GM12892 (cell line): ENCODE results near the gene FHL2.
"Not testable (repeated sequence)": the region's sequence is repeated elsewhere in the genome, so short reads cannot be mapped to it uniquely, and the experiment has no call there.

ENCODE experiments used
- DNase-seq: peaks from one replicate; pipeline ENCODE4 v3.0.0; 2011; ENCODE audit not compliant: insufficient read length
- FAIRE-seq: peaks from 2 replicates; lab custom pipeline; 2011; peaks lifted over from hg19 to GRCh38; lab: Jason Lieb, UNC
- POLR2A ChIP-seq: IDR thresholded peaks from 2 replicates; pipeline ENCODE4 v1.6.1; 2011; ENCODE audit warnings: low read depth, low read length, control low read depth
- POLR2AphosphoS5 ChIP-seq: IDR thresholded peaks from 2 replicates; pipeline ENCODE4 v1.6.1; 2011; ENCODE audit warnings: low read depth, low read length, control low read depth
- TAF1 ChIP-seq: IDR thresholded peaks from 2 replicates; pipeline ENCODE4 v1.6.1; 2011; ENCODE audit warnings: low read depth, mild to moderate bottlenecking, control low read depth, low read length, borderline replicate concordance

The FHL2 gene

DNA sequence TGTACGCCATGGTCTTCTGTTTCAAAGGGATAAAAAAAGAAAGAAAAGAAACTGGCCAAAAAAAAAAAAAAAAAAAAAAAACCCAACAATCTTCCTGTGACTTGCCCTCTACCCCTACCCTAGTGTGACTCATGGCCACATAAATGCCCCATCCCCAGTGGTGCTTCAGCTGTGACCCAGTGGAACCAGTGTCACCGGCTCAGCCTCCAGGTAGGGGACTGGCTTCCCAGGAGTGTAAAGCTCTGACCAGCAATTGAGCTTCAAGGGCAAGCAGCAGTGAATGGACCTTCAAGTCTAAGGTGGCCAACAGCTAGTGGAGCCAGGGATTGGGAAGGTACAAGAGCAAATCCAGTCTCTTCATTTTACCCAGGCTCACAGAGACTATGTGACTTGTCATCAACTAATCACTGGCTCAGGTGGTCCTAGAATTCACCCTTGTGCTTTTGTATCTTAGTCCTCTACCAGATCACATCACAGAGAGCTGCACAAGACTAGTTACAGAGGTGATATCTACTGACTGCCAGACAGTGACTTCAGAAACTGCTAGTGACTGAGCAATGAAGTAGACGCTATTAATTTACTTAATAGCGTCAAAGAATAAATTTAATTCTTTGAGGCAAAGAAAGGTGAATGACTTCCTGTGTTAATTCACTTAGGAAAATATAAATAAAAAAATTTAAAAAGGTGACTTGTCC, 68.0 kb downstream of the FHL2 start:
- no peak for TF ChIP-seq POLR2AphosphoS5
- no peak for TF ChIP-seq TAF1
- FAIRE-seq: peak; percentile 73
- DNase-seq: no peak

GRCh38 chr2:105329561-105330495, 69.0 kb downstream of the FHL2 start, which contains the start of gene TGFBRAP1:
TSS of gene TGFBRAP1 (minus strand) at chr2:105329735. CDS start at chr2:105308301, 21,434 bp downstream.
- FAIRE-seq (no peak), DNase-seq (peak; percentile 50)
- TF ChIP-seq POLR2A: peak; percentile 70; the same call in 1 of the 2 replicates
- no peak; the same call in 1 of the 2 replicates for TF ChIP-seq POLR2AphosphoS5
- no peak for TF ChIP-seq TAF1

GRCh38 chr2:105329197-105329554, 69.7 kb downstream of the FHL2 start:
- peak; percentile 71 for FAIRE-seq
- TF ChIP-seq TAF1: no peak
- no peak for TF ChIP-seq POLR2AphosphoS5
- TF ChIP-seq POLR2A: no peak
- no peak for DNase-seq

DNA sequence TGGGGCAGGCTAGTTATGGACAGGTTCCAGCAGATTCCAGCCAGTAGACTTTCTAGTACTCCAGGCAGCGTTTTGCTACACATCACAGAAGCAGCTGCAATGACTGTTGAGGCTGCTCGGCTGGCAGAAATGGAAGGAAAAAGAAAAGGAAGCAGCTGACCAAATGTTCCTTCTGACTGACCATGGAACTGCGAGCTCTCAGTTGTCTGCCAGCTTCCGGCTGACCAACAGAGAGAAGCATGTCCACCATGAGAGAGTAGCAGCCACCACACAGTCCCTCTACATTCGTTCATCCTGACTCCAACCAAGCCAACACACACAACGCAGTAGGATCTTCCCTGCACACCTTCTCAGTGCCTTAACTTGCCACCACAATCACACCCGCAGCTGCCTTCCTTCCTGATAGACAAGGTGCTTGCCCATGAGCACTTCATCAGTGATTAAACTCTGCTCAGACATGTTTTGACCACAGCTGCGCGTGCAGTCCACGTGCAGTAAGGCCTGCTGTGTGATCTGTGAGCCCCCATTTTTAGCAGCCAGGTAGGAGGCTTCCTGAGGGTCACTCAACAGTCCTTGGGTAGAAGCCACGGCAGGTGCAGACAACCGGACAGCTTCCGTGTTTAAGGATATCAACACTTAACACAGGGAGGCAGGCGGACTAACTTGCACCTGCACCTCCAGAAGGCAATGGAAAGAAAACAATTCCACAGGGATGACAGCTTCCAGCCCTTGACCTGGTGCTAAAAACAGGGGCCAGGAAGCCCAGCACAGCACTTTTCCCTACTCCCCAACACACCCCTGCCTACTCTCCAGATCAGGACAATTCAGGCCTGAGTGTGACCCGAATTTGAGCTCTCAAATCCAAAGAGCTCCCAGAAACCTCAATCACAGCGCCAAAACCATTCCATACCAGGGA, 70.3 kb downstream of the FHL2 start:
- no peak for DNase-seq
- peak; percentile 14 for FAIRE-seq
- TF ChIP-seq POLR2AphosphoS5: peak; percentile 32; the same call in 1 of the 2 replicates
- 0 out of 2 replicates have a peak, but pooled peaks have one; percentile 29 for TF ChIP-seq TAF1
- peak; percentile 52; the same call in 1 of the 2 replicates for TF ChIP-seq POLR2A

DNA sequence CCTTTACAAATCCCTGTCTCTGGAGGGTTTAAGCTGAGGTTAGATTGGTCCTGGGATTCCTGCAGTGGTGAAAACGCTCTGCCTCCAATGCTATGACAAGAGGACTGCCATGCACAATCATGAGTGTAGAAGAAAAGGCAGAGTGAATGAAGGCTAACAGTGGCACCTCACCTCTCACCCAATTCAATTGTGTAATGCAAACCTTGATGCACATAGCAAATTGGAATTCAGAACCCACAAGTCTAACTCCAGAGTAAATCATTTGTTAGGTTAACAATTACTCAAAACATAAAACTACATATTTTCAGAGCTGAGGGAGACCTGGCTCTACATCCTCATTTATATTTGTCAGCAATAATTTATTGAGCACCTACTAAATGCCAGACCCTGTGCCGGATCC, 71.2 kb downstream of the FHL2 start:
- FAIRE-seq (no peak), DNase-seq (no peak)
- no peak for TF ChIP-seq POLR2A
- TF ChIP-seq TAF1: no peak
- TF ChIP-seq POLR2AphosphoS5: no peak

DNA sequence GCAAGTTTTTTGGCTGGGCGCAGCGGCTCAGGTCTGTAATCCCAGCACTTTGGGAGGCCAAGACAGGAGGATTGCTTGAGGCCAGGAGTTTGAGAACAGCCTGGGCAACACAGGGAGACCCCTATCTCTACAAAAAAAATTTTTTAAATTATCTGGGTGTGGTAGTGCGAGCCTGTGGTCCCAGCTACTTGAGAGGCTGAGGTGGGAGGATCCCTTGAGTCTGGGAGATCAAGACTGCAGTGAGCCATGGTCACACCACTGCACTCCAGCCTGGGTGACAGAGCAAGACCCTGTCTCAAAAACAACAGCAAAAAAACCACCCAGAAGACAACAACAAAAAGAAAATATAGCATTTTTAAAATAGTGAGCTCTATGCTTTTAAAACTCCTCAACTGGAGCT, 71.6 kb downstream of the FHL2 start:
- DNase-seq, FAIRE-seq: not testable (repeated sequence)

- TF ChIP-seq POLR2AphosphoS5: no peak
- no peak for TF ChIP-seq POLR2A
- TF ChIP-seq TAF1: no peak
- FAIRE-seq: no peak
- DNase-seq: no peak
Observed at GRCh38 chr2:105325389-105325963, 73.4 kb downstream of the FHL2 start.

- FAIRE-seq (no peak), DNase-seq (no peak)
- TF ChIP-seq POLR2A (no peak), POLR2AphosphoS5 (no peak), TAF1 (no peak)
Observed at GRCh38 chr2:105324732-105325131, 74.1 kb downstream of the FHL2 start.

DNA sequence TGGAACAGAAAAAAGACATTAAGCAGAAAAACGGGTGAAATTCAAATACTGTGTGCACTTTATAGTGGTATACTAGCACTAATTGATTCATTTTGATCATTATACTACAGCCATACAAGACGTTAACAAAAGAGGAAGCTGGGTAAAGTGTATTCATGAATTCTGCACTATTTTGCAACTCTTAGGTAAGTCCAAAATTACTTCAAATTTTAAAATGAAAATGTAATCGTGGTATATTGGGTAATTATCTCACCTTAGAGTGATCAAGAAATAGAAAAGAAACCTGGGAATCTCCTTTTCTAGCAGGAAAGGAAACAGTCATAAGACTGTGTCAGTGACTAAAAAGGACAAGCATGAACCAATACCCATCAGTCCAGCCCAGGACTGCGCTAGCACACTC, 74.8 kb downstream of the FHL2 start:
- TF ChIP-seq POLR2A (no peak), TAF1 (no peak), POLR2AphosphoS5 (no peak)
- FAIRE-seq (no peak), DNase-seq (no peak)

DNA sequence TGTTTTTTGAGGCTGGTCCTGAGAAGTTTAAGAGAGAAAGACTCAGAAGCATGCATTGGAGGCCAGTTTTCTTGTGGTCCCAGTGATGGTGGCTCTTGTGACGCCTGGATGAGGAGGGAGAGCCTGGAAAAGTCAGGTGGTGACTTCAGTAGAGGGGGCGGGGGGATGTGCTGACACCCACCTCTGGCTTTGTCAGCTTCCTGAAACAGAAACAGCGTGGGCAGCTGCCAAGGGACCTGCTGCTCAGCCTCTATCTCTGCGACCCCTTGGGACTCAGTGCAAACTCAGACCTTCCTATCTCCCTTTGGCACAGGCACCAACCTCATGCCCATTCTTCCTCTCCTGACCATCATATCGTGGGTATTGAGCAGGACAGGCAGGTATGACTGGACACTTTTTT, 75.7 kb downstream of the FHL2 start:
- DNase-seq: no peak
- no peak for FAIRE-seq
- TF ChIP-seq TAF1 (no peak), POLR2A (no peak), POLR2AphosphoS5 (no peak)
